ENCODE data around the gene CCNY.

The CCNY gene

GRCh38 chr10:35425595-35425994 lies 89.3 kb downstream of the CCNY start:
- Histone ChIP-seq H3K27me3 (ENCODE audit: insufficient read depth, low read depth, severe bottlenecking) (no peaks in the 10 kb centered on the region), H3K4me3 (ENCODE audit: low read depth, low read length) (no peak overlapping the region), H3K9me3 (ENCODE audit: severe bottlenecking) (no peaks in the 10 kb centered on the region), H3K36me3 (no peaks in the 10 kb centered on the region), H3K27ac (no peak overlapping the region)
- no peak for DNase-seq
- TF ChIP-seq, protein P1, sequence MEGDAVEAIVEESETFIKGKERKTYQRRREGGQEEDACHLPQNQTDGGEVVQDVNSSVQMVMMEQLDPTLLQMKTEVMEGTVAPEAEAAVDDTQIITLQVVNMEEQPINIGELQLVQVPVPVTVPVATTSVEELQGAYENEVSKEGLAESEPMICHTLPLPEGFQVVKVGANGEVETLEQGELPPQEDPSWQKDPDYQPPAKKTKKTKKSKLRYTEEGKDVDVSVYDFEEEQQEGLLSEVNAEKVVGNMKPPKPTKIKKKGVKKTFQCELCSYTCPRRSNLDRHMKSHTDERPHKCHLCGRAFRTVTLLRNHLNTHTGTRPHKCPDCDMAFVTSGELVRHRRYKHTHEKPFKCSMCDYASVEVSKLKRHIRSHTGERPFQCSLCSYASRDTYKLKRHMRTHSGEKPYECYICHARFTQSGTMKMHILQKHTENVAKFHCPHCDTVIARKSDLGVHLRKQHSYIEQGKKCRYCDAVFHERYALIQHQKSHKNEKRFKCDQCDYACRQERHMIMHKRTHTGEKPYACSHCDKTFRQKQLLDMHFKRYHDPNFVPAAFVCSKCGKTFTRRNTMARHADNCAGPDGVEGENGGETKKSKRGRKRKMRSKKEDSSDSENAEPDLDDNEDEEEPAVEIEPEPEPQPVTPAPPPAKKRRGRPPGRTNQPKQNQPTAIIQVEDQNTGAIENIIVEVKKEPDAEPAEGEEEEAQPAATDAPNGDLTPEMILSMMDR (IDR thresholded peaks at IDR 0.05; ENCODE audit: low read depth, low read length) = no peak

DNA sequence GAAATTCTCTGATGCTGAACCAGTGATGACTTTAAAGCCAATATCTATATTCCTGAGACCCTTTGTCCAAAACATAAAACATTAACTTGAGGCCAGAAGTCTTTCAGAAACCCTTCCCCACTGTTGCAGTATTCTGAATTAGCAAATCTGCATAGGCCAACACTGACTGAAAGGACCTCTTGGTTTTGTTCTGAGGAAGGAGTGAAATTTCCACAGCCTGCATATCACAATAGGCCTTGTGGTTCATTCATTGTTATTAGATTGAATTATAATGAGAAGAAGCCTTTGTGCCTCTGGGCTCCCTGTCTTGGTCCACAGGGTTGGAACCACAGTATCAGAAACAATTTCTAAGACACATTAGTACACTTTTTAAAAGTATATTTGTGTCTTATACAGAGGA lies 90.3 kb downstream of the CCNY start:
- Histone ChIP-seq H3K27ac (no peak overlapping the region), H3K9me3 (ENCODE audit: severe bottlenecking) (no peaks in the 10 kb centered on the region)
- TF ChIP-seq, protein P1 (IDR thresholded peaks at IDR 0.05; ENCODE audit: low read depth, low read length) = no peak

GRCh38 chr10:35427543-35427942 lies 91.2 kb downstream of the CCNY start:
- TF ChIP-seq, protein P1 (IDR thresholded peaks at IDR 0.05; ENCODE audit: low read depth, low read length) = no peak
- Histone ChIP-seq H3K9me3 (ENCODE audit: severe bottlenecking) (no peaks in the 10 kb centered on the region), H3K27me3 (ENCODE audit: insufficient read depth, low read depth, severe bottlenecking) (no peaks in the 10 kb centered on the region), H3K27ac (no peak overlapping the region), H3K36me3 (no peaks in the 10 kb centered on the region), H3K4me3 (ENCODE audit: low read depth, low read length) (no peak overlapping the region)
- no peak for DNase-seq

More for the DNA sequence above, 90.3 kb downstream of the CCNY start:
- no peaks in the 10 kb centered on the region for H3K36me3 ChIP-seq
- no peak for DNase-seq
- no peak overlapping the region for H3K4me3 ChIP-seq (ENCODE audit: low read depth, low read length)
- H3K27me3 ChIP-seq (ENCODE audit: insufficient read depth, low read depth, severe bottlenecking) = no peaks in the 10 kb centered on the region

GRCh38 chr10:35428521-35428920 lies 92.2 kb downstream of the CCNY start:
- TF ChIP-seq, protein P1 (IDR thresholded peaks at IDR 0.05; ENCODE audit: low read depth, low read length) = no peak
- Histone ChIP-seq H3K27me3 (ENCODE audit: insufficient read depth, low read depth, severe bottlenecking) (no peaks in the 10 kb centered on the region), H3K4me3 (ENCODE audit: low read depth, low read length) (no peak overlapping the region), H3K9me3 (ENCODE audit: severe bottlenecking) (no peaks in the 10 kb centered on the region), H3K36me3 (no peaks in the 10 kb centered on the region), H3K27ac (no peak overlapping the region)
- DNase-seq = no peak

- no peak overlapping the region for H3K27ac ChIP-seq
- H3K36me3 ChIP-seq = no peaks in the 10 kb centered on the region
- H3K27me3 ChIP-seq (ENCODE audit: insufficient read depth, low read depth, severe bottlenecking) = no peaks in the 10 kb centered on the region
- no peak overlapping the region for H3K4me3 ChIP-seq (ENCODE audit: low read depth, low read length)
- no peaks in the 10 kb centered on the region for H3K9me3 ChIP-seq (ENCODE audit: severe bottlenecking)
- TF ChIP-seq, protein P1 (IDR thresholded peaks at IDR 0.05; ENCODE audit: low read depth, low read length) = no peak
- no peak for DNase-seq
Measured at GRCh38 chr10:35432781-35433338, 96.6 kb downstream of the CCNY start.

- no peak overlapping the region for H3K4me3 ChIP-seq (ENCODE audit: low read depth, low read length)
- no peak for DNase-seq
- TF ChIP-seq, protein P1 (IDR thresholded peaks at IDR 0.05; ENCODE audit: low read depth, low read length) = no peak
- no peak overlapping the region for H3K27ac ChIP-seq
- H3K27me3 ChIP-seq (ENCODE audit: insufficient read depth, low read depth, severe bottlenecking) = no peaks in the 10 kb centered on the region
- no peaks in the 10 kb centered on the region for H3K9me3 ChIP-seq (ENCODE audit: severe bottlenecking)
- no peaks in the 10 kb centered on the region for H3K36me3 ChIP-seq
Measured at GRCh38 chr10:35433851-35434426, 97.6 kb downstream of the CCNY start.
